Measurements from ENCODE around the gene CAPG.
A peak's percentile ranks its signal among the peaks of the same experiment; 100 is the strongest.
"Not testable (repeated sequence)": the region's sequence is repeated elsewhere in the genome, so short reads cannot be mapped to it uniquely, and the experiment has no call there.

CAPG gene

GRCh38 chr2:85419009-85419675 lies 9.0 kb upstream of the CAPG start:
- H3K4me3 ChIP-seq (replicated peaks; ENCODE audit: low read depth, low read length), result peak overlapping the region; percentile 71
- TF ChIP-seq CTCF (IDR thresholded peaks at IDR 0.05; ENCODE audit: low read length, missing control alignments), result no peak
- DNase-seq (ENCODE audit: low read depth), result no peak

GRCh38 chr2:85418132-85419008 lies 8.2 kb upstream of the CAPG start, which contains the start of gene SH2D6:
Gene SH2D6 (plus strand): TSS chr2:85418714. CDS start chr2:85429466, 10,752 bp downstream.
- DNase-seq (ENCODE audit: low read depth), result peak; percentile 84
- TF ChIP-seq CTCF (IDR thresholded peaks at IDR 0.05; ENCODE audit: low read length, missing control alignments), result no peak
- H3K4me3 ChIP-seq (replicated peaks; ENCODE audit: low read depth, low read length), result peak within 1 kb of the TSS; percentile 71

- no peak overlapping the region for H3K4me3 ChIP-seq (replicated peaks; ENCODE audit: low read depth, low read length)
- no peak for DNase-seq (ENCODE audit: low read depth)
- TF ChIP-seq CTCF (IDR thresholded peaks at IDR 0.05; ENCODE audit: low read length, missing control alignments), result no peak
Measured at GRCh38 chr2:85415980-85416650, 5.9 kb upstream of the CAPG start.

- no peak for DNase-seq (ENCODE audit: low read depth)
- no peak for TF ChIP-seq CTCF (IDR thresholded peaks at IDR 0.05; ENCODE audit: low read length, missing control alignments)
- no peak overlapping the region for H3K4me3 ChIP-seq (replicated peaks; ENCODE audit: low read depth, low read length)
Measured at GRCh38 chr2:85414761-85415553, 4.8 kb upstream of the CAPG start.

- H3K4me3 ChIP-seq (replicated peaks; ENCODE audit: low read depth, low read length); DNase-seq (ENCODE audit: low read depth): not testable (repeated sequence)
Measured at GRCh38 chr2:85414421-85414759, 4.2 kb upstream of the CAPG start.

GRCh38 chr2:85413592-85414420 lies 3.6 kb upstream of the CAPG start:
- peak; percentile 53 for DNase-seq (ENCODE audit: low read depth)
- peak overlapping the region; percentile 60 for H3K4me3 ChIP-seq (replicated peaks; ENCODE audit: low read depth, low read length)

More at GRCh38 chr2:85413592-85414420, 3.6 kb upstream of the CAPG start:
- TF ChIP-seq CTCF (IDR thresholded peaks at IDR 0.05; ENCODE audit: low read length, missing control alignments), result no peak
